Measurements from ENCODE around the gene ERMAP. TPM values are rescaled to one million over a fixed set of nuclear protein-coding genes. Genes with fewer than 3 reads are reported as not detected.

ERMAP gene
- total RNA-seq, 4 donors from 2014 or later: 23.7 to 36.5 (median 28.9) TPM

DNA sequence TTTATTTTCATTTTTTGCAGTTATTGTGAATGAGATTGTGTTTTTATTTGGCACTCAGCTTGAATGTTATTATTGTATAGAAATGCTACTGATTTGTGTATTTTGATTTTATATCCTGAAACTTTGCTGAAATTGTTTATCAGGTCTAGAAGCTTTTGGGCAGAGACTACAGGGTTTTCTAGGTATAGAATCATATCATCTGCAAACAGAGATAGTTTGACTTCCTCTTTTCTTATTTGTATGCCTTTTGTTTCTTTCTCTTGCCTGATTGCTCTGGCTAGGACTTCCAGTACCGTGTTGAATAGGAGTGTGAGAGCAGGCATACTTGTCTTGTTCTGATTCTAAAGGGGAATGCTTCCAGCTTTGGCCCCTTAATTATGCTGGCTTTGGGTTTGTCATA, 56.7 kb downstream of the ERMAP start:
- TF ChIP-seq, protein P1, sequence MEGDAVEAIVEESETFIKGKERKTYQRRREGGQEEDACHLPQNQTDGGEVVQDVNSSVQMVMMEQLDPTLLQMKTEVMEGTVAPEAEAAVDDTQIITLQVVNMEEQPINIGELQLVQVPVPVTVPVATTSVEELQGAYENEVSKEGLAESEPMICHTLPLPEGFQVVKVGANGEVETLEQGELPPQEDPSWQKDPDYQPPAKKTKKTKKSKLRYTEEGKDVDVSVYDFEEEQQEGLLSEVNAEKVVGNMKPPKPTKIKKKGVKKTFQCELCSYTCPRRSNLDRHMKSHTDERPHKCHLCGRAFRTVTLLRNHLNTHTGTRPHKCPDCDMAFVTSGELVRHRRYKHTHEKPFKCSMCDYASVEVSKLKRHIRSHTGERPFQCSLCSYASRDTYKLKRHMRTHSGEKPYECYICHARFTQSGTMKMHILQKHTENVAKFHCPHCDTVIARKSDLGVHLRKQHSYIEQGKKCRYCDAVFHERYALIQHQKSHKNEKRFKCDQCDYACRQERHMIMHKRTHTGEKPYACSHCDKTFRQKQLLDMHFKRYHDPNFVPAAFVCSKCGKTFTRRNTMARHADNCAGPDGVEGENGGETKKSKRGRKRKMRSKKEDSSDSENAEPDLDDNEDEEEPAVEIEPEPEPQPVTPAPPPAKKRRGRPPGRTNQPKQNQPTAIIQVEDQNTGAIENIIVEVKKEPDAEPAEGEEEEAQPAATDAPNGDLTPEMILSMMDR (IDR thresholded peaks at IDR 0.05): no peak
- TF ChIP-seq POLR2A (IDR thresholded peaks at IDR 0.05): no peak
- Histone ChIP-seq H3K27ac (no peak overlapping the region), H3K27me3 (no peaks in the 10 kb centered on the region), H3K4me1 (no peaks in the 10 kb centered on the region), H3K9me3 (no peaks in the 10 kb centered on the region), H3K36me3 (no peaks in the 10 kb centered on the region), H3K4me3 (replicated peaks in 1 of 3) (no peak overlapping the region)
- no peak for DNase-seq
- WGBS, 2 donors: 90 to 92% methylated on average over 1 of the region's 1 CpG
- intact Hi-C loops (cut with DNase I): no loop called here

GRCh38 chr1:42876009-42876408, 59.1 kb downstream of the ERMAP start:
- H3K27ac ChIP-seq: no peak overlapping the region
- no peaks in the 10 kb centered on the region for H3K27me3 ChIP-seq
- H3K4me1 ChIP-seq: no peaks in the 10 kb centered on the region
- TF ChIP-seq POLR2A (IDR thresholded peaks at IDR 0.05): no peak
- TF ChIP-seq, protein P1 (IDR thresholded peaks at IDR 0.05): no peak
- DNase-seq: no peak
- no peak overlapping the region for H3K4me3 ChIP-seq (replicated peaks in 1 of 3)
- intact Hi-C loops (cut with DNase I): no loop called here
- H3K36me3 ChIP-seq: no peaks in the 10 kb centered on the region
- no peaks in the 10 kb centered on the region for H3K9me3 ChIP-seq

DNA sequence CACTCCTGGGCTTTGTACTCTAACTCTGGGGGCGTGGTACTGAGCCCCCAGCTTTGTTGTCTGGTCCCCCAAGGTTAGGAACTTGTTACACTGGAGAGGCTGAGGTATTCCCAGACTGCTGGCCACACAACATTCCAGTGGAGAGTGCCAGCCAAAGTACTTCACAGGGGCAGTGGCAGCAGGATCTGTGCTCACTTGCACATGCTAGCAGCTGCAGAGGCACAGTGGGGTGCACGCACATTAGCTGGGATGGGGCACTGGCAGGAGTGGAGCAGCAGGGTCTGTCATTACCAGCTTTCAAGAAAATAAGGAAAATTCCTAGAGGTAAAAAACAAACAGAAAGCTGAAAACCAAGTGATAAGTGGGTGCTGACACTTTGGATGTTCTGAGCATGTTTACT, 60.5 kb downstream of the ERMAP start:
- WGBS, 2 donors: 44 to 53% methylated on average over 2 of the region's 2 CpGs
- intact Hi-C loops (cut with DNase I): no loop called here
- no peak overlapping the region for H3K4me3 ChIP-seq (replicated peaks in 1 of 3)

GRCh38 chr1:42880384-42880783, 63.5 kb downstream of the ERMAP start:
- no peak for DNase-seq
- intact Hi-C loops (cut with DNase I): no loop called here
- Histone ChIP-seq H3K4me3 (replicated peaks in 1 of 3) (no peak overlapping the region), H3K9me3 (no peaks in the 10 kb centered on the region), H3K36me3 (no peaks in the 10 kb centered on the region), H3K4me1 (no peaks in the 10 kb centered on the region), H3K27me3 (no peaks in the 10 kb centered on the region), H3K27ac (no peak overlapping the region)
- TF ChIP-seq POLR2A (IDR thresholded peaks at IDR 0.05): no peak
- TF ChIP-seq, protein P1 (IDR thresholded peaks at IDR 0.05): no peak
- WGBS, 2 donors: 74 to 100% methylated on average over 1 to 4 of the region's 4 CpGs

More for the DNA sequence above, 60.5 kb downstream of the ERMAP start:
- H3K36me3 ChIP-seq: no peaks in the 10 kb centered on the region
- peak; percentile 23 to 40 for DNase-seq
- no peaks in the 10 kb centered on the region for H3K9me3 ChIP-seq
- H3K4me1 ChIP-seq: no peaks in the 10 kb centered on the region
- TF ChIP-seq, protein P1 (IDR thresholded peaks at IDR 0.05): no peak
- no peak for TF ChIP-seq POLR2A (IDR thresholded peaks at IDR 0.05)
- no peaks in the 10 kb centered on the region for H3K27me3 ChIP-seq
- no peak overlapping the region for H3K27ac ChIP-seq

- Histone ChIP-seq H3K4me1 (peaks cover 0 to 5% of the 10 kb centered on the region in 2 donors), H3K27me3 (no peaks in the 10 kb centered on the region), H3K27ac (no peak overlapping the region), H3K36me3 (no peaks in the 10 kb centered on the region), H3K4me3 (replicated peaks in 1 of 3) (no peak overlapping the region), H3K9me3 (no peaks in the 10 kb centered on the region)
- TF ChIP-seq, protein P1 (IDR thresholded peaks at IDR 0.05): no peak
- no peak for TF ChIP-seq POLR2A (IDR thresholded peaks at IDR 0.05)
- no peak for DNase-seq
- intact Hi-C loops (cut with DNase I): no loop called here
- WGBS, 2 donors: 81 to 85% methylated on average over 14 to 16 of the region's 16 CpGs
These were observed 69.3 kb downstream of the ERMAP start for GRCh38 chr1:42886046-42886739.

Measured in thyroid gland (tissue), 4 donors.